ENCODE data around the gene KDM3B. TPM values are rescaled to one million over a fixed set of nuclear protein-coding genes. Genes with fewer than 3 reads are reported as not detected.

Gene KDM3B
- total RNA-seq, 1 donor from 2014 or later, result 60.6 TPM

GRCh38 chr5:138337685-138338410 lies 14.6 kb upstream of the KDM3B start, which contains the start of gene FAM53C:
TSS of gene FAM53C (plus strand) at chr5:138338266. CDS start at chr5:138341336, 3,070 bp downstream.
- Histone ChIP-seq H3K9me3 (no peaks in the 10 kb centered on the region), H3K4me1 (peaks cover 13% of the 10 kb centered on the region), H3K36me3 (peaks cover 19% of the 10 kb centered on the region), H3K4me3 (peak within 1 kb of the TSS; percentile 71), H3K27ac (peak within 1 kb of the TSS; percentile 99), H3K27me3 (no peaks in the 10 kb centered on the region)
- ATAC-seq (peak; percentile 95), DNase-seq (peak; percentile 96)
- intact Hi-C loops (cut with DNase I), result no loop called here
- TF ChIP-seq CTCF (IDR thresholded peaks at IDR 0.05), result no peak

GRCh38 chr5:138338411-138339090 lies 13.9 kb upstream of the KDM3B start:
- Histone ChIP-seq H3K9me3 (no peaks in the 10 kb centered on the region), H3K4me1 (peaks cover 13% of the 10 kb centered on the region), H3K27me3 (no peaks in the 10 kb centered on the region), H3K36me3 (peaks cover 26% of the 10 kb centered on the region), H3K27ac (peak overlapping the region; percentile 99), H3K4me3 (peak overlapping the region; percentile 71)
- intact Hi-C loops (cut with DNase I), result no loop called here
- no peak for TF ChIP-seq CTCF (IDR thresholded peaks at IDR 0.05)
- ATAC-seq (peak; percentile 0), DNase-seq (no peak)

- peak overlapping the region; percentile 71 for H3K4me3 ChIP-seq
- intact Hi-C loops (cut with DNase I), result no loop called here
- ATAC-seq (no peak), DNase-seq (no peak)
- H3K4me1 ChIP-seq, result peaks cover 13% of the 10 kb centered on the region
- no peaks in the 10 kb centered on the region for H3K9me3 ChIP-seq
- H3K36me3 ChIP-seq, result peaks cover 31% of the 10 kb centered on the region
- no peak for TF ChIP-seq CTCF (IDR thresholded peaks at IDR 0.05)
- no peaks in the 10 kb centered on the region for H3K27me3 ChIP-seq
- peak overlapping the region; percentile 99 for H3K27ac ChIP-seq
Observed at GRCh38 chr5:138339091-138339456, 13.4 kb upstream of the KDM3B start.

- no peak for DNase-seq
- no peak for TF ChIP-seq CTCF (IDR thresholded peaks at IDR 0.05)
- no peaks in the 10 kb centered on the region for H3K9me3 ChIP-seq
- peak overlapping the region; percentile 71 for H3K4me3 ChIP-seq
- H3K27me3 ChIP-seq, result no peaks in the 10 kb centered on the region
- peaks cover 34% of the 10 kb centered on the region for H3K36me3 ChIP-seq
- H3K27ac ChIP-seq, result peak overlapping the region; percentile 99
- H3K4me1 ChIP-seq, result peaks cover 13% of the 10 kb centered on the region
- ATAC-seq, result no peak
- intact Hi-C loops (cut with DNase I), result no loop called here
Observed at GRCh38 chr5:138339464-138339863, 13.0 kb upstream of the KDM3B start.

- no peak for TF ChIP-seq CTCF (IDR thresholded peaks at IDR 0.05)
- Histone ChIP-seq H3K4me3 (no peak overlapping the region), H3K36me3 (peaks cover 40% of the 10 kb centered on the region), H3K9me3 (no peaks in the 10 kb centered on the region), H3K4me1 (peaks cover 13% of the 10 kb centered on the region), H3K27ac (no peak overlapping the region), H3K27me3 (no peaks in the 10 kb centered on the region)
- ATAC-seq (no peak), DNase-seq (no peak)
- intact Hi-C loops (cut with DNase I), result no loop called here
Observed at GRCh38 chr5:138340008-138340407, 12.5 kb upstream of the KDM3B start.

Data from upper lobe of right lung (tissue), 1 donor.